Cardiac septum (tissue), 1 donor: ENCODE results near the gene SELENON. TPM values are rescaled to one million over a fixed set of nuclear protein-coding genes. Genes with fewer than 3 reads are reported as not detected.
A peak's percentile ranks its signal among the peaks of the same experiment; 100 is the strongest.

ENCODE experiments used
- DNase-seq: peaks from one replicate; pipeline ENCODE4 v3.0.0-alpha.2; 2020; ENCODE audit warnings: low spot score
- intact Hi-C: fragments of 100-400 bp; cut with DNase I; formaldehyde crosslinking; loops from one replicate; pipeline ENCODE4 v1.14.0; 2022
- long read RNA-seq: library from polyadenylated mRNA; unstranded; transcript quantifications from one replicate; pipeline ENCODE4 v2.0.0, GENCODE V29; 2021
- total RNA-seq: library from RNA; stranded (reverse); fragmentation: NEBNext Ultra II Directional; extraction: Animal tissue kit (Norgen Biotek cat#: 25700); gene quantifications from one replicate; pipeline ENCODE4 v1.2.1, GENCODE V29; 2021
- donor health status: DM: no; HTN: no; CAD: no.

The SELENON gene, protein sequence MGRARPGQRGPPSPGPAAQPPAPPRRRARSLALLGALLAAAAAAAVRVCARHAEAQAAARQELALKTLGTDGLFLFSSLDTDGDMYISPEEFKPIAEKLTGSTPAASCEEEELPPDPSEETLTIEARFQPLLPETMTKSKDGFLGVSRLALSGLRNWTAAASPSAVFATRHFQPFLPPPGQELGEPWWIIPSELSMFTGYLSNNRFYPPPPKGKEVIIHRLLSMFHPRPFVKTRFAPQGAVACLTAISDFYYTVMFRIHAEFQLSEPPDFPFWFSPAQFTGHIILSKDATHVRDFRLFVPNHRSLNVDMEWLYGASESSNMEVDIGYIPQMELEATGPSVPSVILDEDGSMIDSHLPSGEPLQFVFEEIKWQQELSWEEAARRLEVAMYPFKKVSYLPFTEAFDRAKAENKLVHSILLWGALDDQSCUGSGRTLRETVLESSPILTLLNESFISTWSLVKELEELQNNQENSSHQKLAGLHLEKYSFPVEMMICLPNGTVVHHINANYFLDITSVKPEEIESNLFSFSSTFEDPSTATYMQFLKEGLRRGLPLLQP
- 53.0 TPM for total RNA-seq
- long read RNA-seq, full-length matches to known transcripts, result 3 of 31 reads
- long read RNA-seq, partial matches to known transcripts, result 26 of 31 reads
- long read RNA-seq, other reads (novel, unspliced or antisense), result 2 of 31 reads

DNA sequence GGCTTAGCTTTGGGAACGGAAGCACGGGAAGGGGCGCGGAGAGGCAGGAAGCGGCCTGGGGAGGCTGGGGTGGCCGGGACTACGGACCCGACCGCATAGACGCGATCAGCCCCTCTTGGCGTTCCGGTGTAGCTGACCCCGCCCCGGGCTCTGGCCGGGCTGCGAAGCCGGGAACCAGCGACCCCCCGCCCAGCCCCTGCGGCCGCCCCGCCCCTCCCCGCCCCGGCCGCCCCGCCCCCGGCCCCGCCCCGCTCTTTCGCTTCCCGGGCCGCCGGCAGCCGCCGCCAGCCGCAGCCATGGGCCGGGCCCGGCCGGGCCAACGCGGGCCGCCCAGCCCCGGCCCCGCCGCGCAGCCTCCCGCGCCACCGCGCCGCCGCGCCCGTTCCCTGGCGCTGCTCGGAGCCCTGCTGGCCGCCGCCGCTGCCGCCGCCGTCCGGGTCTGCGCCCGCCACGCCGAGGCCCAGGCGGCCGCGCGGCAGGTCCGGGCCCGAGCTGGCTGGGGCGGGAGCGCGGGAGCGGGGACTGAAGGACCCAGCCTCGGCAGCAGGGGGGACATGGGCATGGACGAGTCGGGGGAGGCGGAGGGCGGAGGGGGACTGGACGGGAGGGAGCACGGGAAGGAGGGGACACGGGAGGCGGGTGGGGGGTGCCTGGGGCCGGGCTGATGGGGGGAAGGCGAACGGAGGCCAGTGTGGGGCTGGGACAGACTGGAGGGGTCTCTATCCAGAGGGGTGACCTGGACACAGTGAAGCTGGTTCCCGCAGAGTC is at the start of gene SELENON:
Gene SELENON, plus strand, starts transcription at position 259 of the 768 bp plus-strand sequence. Its CDS starts 38 bp downstream, at position 297.
- intact Hi-C loops, result loop anchor here (2.0 to 5.0 kb wide), 4 partner anchors 103 to 553 kb away; partner anchors contain the start of genes LDLRAP1, MAN1C1 and RSRP1
- peak; percentile 84 for DNase-seq

DNA sequence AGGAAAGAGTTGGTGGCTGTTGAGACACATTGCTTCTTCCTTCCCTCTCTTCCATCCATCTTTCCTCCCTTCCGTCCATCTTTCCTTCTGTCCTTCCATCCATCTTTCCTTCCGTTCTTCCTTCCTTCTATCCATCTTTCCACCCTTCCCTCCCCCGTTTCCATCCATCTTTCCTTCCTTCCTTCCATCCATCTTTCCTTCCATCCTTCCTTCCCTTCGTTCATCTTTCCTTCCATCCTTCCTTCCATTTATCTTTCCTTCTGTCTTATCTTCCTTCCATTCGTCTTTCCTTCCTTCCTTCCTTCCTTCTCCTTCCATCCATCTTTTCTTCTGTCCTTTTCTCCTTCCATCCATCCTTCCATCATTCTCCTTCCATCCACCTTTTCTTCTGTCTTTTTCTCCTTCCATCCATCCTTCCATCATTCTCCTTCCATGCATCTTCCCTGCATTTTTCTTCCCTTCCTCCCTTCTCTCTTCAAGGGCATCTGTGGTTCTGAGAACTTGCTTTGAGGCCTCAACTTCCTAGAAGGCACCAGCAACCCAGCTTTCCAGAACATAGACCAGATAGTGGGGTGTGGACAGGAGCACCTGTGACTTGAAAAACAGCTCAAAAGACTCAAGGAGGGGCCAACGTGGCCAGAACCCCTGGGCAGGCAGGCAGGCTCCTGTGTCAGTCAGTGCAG is 48.9 kb upstream of the SELENON start:
- intact Hi-C loops, result no loop called here
- no peak for DNase-seq

DNA sequence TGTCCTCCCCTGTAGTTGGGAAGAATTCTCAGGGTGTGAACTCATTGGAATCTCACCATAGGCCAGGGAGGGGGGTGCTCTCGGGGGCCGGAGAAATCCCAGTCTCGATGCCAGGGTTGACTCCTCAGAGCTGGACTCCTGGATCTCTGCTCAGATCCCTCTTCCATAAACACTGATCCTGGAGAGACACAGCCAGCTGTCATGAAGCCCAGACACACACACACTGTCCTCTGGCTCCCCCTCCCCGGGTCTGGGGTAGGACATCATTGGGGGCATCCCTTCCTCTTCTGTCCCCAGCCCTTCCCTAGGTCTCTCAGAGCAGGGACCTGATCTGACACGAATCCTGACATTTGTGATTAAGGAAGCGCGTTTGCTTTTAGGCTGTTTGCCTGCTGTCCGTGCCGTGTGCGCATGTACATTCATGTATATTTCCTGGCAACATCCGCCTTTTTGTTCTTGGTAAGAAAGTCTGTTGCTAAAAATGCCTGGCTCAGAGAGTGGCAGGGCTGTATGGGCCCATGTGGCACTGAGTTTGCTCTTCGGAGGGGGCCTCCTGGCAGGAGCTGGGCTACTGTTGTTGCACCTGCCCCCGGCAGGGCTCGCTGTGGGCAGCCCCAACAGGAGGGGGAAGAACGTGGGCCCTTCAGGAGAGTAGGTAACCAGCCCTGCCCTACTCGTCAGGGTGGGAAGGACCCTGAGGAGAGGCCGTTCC is 45.4 kb upstream of the SELENON start:
- intact Hi-C loops, result no loop called here
- no peak for DNase-seq

DNA sequence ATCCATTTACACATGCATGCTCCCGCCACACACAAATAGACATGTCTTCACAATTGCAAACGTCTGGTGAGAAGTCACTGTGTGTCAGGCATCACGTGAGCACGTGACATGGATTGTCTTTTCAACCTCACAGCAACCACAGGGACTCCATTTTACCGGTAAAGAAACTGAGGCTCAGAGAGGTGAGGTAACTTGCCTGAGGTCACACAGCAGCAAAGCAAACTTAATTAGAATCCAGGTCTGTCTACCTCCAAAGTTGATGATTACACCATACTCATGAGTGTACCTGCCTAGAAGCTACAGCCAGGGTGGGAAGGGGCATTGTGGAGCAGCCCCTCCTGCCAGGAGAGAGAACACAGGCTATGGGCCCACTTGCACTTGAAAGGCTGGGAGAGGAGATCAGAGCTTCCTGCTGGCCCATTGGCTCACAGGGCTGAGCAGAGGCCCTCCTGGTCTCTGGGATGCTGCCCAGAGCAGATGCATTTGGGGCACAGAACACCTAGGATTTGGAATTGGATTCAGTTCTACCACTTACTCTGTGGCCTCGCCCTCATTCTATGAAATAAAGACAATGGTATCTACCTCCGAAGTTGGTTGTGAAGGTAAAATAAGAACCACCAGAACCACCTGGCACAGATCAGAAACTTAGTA is 44.4 kb upstream of the SELENON start:
- no peak for DNase-seq
- intact Hi-C loops, result no loop called here

DNA sequence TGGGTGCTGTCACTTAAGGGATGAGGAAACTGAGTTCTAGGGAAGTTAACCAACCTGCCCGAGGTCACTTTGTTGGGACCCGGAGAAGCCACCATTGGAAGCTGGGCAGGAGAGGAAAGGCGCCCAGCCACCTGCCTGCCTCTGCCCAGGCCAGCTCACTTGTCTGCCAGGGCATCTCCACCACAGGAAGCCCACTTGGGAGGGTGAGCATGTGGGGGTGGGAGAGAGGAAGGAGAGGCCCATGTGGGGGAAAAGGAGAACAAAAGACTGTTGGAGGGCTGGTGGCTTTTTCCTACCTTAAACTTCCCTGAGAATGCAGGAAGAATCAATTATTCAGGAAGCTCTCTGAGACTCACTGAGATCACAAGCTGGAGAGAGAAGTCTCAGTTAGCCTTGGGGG is 43.8 kb upstream of the SELENON start:
- DNase-seq, result no peak
- intact Hi-C loops, result no loop called here

DNA sequence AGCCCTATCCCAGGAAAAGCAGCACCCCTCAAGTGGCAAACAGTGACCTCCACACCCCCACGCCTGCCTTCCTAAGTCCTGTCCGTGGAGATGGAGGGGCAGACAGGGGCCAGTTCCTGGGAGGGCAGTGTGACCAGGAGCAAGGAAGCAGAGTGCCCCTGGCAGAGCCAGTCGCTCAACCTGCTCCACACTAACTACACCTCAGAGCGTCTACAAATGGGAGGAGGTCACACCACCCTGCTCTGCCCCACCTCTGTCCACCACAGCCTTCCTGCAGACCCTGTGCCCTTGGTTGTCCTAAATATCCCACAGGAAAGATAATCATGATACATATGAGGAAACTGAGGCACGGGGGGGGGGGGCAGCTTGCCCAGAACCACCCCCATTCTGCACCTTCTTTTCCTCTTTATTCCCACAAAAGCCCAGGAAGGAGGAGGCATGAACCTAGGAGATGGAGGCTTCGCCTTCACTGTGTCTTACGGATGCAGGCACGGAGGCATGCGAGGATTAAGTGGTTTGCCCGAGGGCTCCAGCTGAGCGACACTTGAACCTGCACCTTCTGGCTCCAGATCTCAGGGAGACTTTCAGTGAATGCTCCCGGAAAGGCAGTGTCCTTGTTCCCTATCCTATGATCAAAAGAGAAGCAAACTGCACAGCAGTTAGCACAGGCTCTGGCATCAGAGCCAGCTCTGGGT is 42.7 kb upstream of the SELENON start:
- intact Hi-C loops, result no loop called here
- DNase-seq, result no peak

DNA sequence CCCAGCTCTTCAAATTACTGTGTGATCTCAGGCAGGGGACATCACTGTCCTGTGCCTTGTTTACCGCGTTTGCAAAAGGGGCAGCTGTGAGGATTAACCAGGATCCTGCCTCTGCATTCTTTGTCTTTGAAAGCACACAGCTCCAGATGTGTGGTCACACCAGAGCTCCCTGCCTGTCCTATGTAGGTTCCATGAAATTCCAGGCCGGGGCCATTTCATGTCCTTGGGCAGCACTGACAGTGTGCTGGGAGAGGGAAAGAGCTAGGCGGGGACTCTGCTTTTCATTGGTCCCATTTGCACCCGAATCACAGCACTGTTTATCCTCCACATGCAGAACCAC is 42.2 kb upstream of the SELENON start:
- intact Hi-C loops, result no loop called here
- DNase-seq, result no peak

DNA sequence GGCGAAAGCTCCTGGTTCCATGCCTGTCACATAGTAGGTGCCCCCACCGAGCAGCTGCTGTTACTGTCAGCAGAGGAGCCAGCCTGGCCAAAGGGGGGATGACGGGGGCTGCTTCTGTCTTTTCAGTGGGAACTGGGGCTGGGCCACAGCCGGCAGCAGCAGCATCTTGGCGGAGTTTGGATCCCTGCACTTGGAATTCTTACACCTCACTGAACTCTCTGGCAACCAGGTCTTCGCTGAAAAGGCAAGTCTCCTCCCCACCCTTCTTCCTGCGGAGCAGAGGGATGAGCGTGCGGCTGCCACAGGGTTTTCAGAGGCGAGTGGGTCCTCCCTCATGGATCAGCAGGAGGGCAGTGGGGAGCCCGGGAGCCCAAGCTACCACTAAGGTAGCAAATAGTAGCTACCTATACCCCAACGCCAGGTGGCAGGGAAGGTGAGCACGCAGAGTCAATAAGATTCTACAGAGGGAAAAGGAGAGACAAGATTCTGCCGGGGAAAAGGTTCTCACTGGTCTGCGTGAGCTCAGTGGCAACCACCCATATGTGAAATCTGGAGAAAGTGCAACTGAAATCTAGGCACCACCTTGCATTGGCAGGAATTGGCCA is 41.4 kb upstream of the SELENON start:
- intact Hi-C loops, result no loop called here
- no peak for DNase-seq

DNA sequence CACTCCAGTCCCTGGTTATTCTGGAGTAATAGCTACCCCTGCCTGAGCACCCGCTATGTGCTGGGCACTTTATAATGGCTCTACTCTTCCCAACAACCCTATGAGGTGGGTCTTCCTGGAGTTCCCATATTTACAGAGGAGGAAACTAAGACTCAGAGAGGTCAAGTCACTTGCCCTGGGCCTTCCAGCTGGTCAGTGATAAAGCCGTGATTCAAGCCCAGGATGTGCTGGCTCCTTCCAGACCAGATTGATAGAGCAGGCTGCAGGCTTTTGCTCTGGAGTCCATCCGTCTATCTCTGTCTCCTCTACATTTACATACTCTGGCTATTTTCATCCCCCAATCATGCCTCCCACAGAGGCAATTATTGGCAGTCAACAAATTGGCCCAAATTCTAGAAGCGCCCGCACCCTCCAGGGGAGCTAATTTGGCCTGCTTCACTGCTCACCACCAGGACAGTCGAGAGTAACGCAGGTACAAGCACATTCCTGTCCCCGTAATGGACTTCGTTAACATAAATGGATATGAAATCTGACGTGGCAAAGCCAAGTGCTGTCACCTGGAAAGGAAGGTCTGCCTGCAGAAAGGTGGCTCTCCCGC is 39.8 kb upstream of the SELENON start:
- intact Hi-C loops, result no loop called here
- no peak for DNase-seq

DNA sequence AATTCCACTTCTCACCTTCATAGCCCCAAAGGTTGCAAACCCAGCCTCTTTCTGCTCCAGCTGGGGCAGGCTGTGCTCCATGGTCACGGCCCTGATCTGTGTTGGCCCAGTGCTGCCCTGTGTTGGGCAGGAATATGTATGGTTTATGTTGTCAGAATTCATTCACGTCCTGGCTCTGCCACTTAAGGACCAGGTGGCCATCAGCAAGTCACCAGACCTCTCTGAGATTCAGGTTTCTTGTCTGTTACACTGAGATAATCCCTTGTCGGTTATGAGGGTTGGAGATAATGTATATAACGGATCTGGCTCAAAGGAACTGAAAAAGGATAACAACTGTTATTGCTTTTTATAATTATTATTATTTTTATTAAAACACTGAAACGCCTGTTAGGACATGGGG is 39.1 kb upstream of the SELENON start:
- DNase-seq, result no peak
- intact Hi-C loops, result no loop called here

DNA sequence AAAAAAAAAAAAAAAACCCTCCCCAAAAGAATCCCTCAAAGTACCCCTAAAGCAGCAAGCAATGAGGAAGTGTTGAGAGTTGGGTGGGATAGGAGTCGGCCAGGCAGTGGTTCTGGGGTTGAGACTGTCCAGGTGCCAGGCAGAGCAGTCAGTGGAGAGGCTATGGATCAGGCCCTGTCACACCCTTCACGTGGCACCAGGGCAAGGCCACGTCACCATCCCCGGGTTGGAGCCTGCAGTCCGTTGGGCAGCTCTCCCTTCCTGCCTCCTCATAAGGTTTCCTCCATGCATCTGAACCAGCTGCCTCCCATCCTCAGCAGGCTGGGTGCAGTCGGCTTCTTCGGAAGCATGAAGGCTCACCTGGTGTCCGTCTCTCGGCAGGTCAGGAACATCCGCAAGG is 36.5 kb upstream of the SELENON start:
- intact Hi-C loops, result no loop called here
- DNase-seq, result no peak

DNA sequence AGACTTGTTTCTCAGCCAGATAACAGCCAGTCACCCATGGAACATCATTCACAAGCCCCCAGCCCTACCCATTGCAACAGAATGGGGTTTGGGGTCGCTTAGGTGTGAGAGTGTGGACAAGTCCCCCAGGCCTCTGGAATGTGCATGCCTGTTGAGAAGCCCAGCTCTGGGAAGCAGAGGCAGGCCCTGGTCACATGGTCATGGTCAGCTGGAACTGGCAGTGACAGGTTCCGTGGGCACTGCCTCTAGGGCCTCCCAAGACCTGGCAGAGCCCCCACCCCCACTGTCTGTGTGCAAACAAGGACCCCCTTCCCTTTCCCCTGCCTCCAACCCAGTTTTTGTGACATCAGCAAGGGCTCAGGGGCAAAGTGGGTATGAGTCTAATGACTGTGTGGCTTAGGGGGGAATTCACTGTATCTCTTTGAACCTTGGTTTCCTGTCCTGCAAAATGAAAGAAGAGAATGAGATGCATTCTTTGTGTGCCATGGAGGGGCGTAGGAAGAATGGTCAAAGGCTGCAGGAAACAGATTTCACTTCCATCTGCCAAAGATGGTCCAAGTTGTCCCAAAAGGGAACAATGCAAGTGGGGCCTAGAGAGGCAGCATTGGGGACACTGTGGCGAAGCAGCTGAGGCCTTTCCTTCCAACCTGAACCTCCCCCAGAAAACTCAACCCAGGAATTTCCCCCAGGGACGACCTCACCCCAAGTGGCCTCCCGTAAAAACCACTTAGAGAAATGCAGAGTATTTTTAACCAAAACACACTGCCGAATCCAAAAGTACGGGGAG is 34.7 kb upstream of the SELENON start:
- intact Hi-C loops, result no loop called here
- no peak for DNase-seq

DNA sequence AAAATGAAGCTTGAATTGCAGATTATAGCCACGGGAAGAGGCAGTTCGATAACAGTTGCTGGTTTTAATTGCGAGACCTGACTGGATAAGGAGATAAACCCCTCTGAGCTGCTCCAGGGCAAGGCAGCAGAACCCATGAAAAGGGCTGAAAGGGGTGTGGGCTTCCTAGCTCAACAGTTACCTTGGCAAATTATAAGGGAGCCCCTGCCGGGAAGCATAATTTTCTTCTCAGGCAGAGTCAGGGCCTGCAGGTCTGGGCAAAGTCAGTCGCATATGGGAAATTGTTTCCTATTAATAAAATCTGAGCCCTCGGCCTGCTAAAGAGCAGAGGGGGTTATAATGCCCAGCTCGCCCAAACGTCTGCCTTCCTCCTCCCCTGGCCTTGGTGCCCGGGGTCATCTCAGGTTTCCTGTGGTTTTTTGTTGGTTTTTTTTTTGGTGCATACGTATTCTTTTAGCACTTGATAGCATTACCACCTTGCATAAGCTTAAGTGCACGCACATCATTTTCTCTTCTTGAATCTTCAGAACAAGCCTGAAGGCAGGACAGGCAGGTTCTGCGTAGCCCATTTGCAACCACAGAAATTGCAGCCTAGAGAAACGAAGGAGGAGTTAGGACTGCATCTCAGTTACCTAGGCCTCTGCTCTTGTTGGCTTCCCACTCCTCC is 33.9 kb upstream of the SELENON start:
- no peak for DNase-seq
- intact Hi-C loops, result no loop called here

DNA sequence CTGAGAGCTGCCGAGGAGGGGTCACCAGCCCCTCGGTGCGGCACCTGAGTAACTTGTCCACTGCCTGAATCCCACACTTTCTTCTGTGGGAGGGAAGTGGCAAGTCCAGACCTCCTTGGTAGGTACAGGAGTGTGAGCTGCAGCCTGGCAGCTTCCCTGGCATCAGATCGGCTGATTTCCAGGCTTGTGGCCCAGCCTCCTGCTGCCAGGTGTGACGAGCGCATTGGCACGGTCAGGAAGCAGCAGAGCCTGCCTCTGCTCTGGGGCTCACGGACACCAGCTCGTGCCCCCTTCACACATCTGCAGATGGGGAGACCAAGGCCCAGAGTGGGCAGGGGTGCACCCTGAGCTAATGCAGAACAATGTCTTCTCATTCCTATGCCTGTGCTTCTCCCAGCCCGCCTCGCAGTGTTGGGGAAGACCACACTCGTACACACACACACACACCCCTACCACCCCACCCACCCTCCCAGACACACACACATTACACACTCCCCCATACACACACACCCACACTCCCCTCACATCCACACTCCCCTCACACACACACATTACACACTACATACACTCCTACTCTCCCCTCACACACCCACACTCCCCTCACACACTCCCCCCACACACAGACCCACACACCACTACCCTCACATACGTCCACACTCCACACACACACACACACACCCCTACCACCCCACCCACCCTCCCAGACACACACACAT is 33.1 kb upstream of the SELENON start:
- intact Hi-C loops, result no loop called here
- DNase-seq, result no peak

DNA sequence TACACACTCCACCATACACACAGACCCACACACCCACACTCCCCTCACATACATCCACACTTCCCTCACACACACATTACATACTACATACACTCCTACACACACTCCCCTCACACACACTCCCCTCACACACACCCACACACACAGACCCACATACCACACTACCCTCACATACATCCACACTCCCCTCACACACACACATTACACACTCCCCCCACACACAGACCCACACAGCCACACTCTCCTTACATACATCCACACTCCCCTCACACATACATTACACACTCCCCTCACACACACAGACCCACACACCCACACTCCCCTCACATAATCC is 32.6 kb upstream of the SELENON start:
- intact Hi-C loops, result no loop called here
- no peak for DNase-seq

DNA sequence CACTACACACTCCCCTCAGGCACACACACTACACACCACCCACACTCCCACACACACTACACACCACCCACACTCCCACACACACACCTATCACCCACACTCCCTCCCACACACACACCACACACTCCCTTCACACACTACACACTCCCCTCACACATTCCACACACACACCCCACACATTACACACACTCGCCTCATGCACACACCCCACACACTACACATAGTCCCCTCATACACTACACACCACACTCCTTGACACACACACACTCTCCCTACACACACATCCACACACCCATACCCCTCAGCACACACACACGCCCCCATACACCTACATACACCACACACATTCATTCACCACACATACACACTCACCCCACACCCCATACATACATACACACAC is 31.0 kb upstream of the SELENON start:
- intact Hi-C loops, result no loop called here
- no peak for DNase-seq
